Measurements from ENCODE around the gene LHX2.
A peak's percentile ranks its signal among the peaks of the same experiment; 100 is the strongest.

Gene LHX2

DNA sequence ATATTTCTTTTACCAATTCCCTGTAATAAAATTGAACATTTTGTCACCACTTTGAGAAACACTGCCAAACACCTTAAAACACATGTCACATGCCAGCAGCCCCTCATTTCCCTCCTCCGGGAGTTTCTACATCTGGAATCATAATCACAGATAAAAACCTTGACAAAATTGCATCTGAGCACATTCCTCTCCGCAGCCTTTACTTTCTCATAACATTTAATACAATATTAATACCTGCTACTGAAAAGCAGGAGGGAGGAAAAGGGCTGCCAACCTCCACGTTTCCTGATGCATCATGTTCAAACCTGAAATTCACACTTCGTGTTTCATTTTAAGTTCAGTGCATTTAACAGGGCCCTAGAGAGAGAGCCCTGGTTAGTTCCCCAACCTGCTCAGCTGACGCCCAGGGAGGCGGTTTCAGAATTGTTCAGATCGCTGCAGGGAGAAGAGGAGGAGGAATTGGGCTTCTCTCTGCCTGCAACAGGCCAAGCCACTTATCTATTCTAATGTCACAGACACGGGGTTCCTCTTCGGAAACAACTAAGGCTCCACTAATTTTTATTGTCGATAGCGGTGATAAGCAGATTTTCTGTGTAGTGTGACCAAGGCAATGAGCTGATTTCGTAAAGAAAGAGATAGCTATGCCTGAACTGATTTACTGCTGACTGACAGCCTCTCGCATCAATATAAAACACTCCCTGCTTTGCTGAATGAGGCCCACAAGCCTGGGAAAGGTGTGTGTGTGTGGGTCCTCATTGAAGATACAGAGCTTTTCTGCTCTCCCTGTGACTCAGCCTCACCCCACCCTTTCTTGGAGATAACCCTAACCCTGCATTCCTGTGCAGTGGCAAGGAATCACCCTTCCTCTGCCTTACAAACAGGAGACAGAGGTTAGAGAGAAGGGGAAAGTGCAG, 4.9 kb upstream of the LHX2 start:
- H3K27ac ChIP-seq (ENCODE audit: low read length) = no peak overlapping the region
- H3K4me1 ChIP-seq (ENCODE audit: low read length) = peaks cover 57% of the 10 kb centered on the region
- H3K27me3 ChIP-seq (ENCODE audit: low read depth, low read length) = peaks cover 76% of the 10 kb centered on the region
- peak overlapping the region; percentile 34 for H3K4me3 ChIP-seq (ENCODE audit: low read length)
- no peaks in the 10 kb centered on the region for H3K79me2 ChIP-seq (ENCODE audit: low read length)
- peaks cover 19% of the 10 kb centered on the region; the same call in 1 of the 2 replicates for H4K20me1 ChIP-seq (ENCODE audit: insufficient read depth, low read length)
- H3K9ac ChIP-seq (ENCODE audit: low read length) = no peak overlapping the region
- peak overlapping the region; percentile 64 for H3K4me2 ChIP-seq (ENCODE audit: low read length)
- no peaks in the 10 kb centered on the region for H3K9me3 ChIP-seq (ENCODE audit: insufficient read depth, low read length)
- H3K36me3 ChIP-seq (replicated peaks; ENCODE audit: low read depth, low read length) = no peaks in the 10 kb centered on the region
- H2AFZ ChIP-seq (ENCODE audit: low read depth, low read length) = no peak overlapping the region
- TF ChIP-seq EZH2phosphoT487 (IDR thresholded peaks at IDR 0.05; ENCODE audit: low read depth) = no peak
- no peak for TF ChIP-seq CTCF (IDR thresholded peaks at IDR 0.05; ENCODE audit: low read depth, low read length)

GRCh38 chr9:124007565-124008302, 3.8 kb upstream of the LHX2 start:
- Histone ChIP-seq H2AFZ (ENCODE audit: low read depth, low read length) (no peak overlapping the region), H3K9me3 (ENCODE audit: insufficient read depth, low read length) (no peaks in the 10 kb centered on the region), H3K79me2 (ENCODE audit: low read length) (no peaks in the 10 kb centered on the region), H3K9ac (ENCODE audit: low read length) (no peak overlapping the region), H3K36me3 (replicated peaks; ENCODE audit: low read depth, low read length) (no peaks in the 10 kb centered on the region), H3K27ac (ENCODE audit: low read length) (no peak overlapping the region), H3K4me3 (ENCODE audit: low read length) (no peak overlapping the region), H3K27me3 (ENCODE audit: low read depth, low read length) (peaks cover 66% of the 10 kb centered on the region), H3K4me1 (ENCODE audit: low read length) (peaks cover 57% of the 10 kb centered on the region), H3K4me2 (ENCODE audit: low read length) (peak overlapping the region; percentile 64; the same call in 1 of the 2 replicates), H4K20me1 (ENCODE audit: insufficient read depth, low read length) (peaks cover 19% of the 10 kb centered on the region; the same call in 1 of the 2 replicates)
- no peak for TF ChIP-seq EZH2phosphoT487 (IDR thresholded peaks at IDR 0.05; ENCODE audit: low read depth)
- no peak for TF ChIP-seq CTCF (IDR thresholded peaks at IDR 0.05; ENCODE audit: low read depth, low read length)

- TF ChIP-seq EZH2phosphoT487 (IDR thresholded peaks at IDR 0.05; ENCODE audit: low read depth) = no peak
- no peak for TF ChIP-seq CTCF (IDR thresholded peaks at IDR 0.05; ENCODE audit: low read depth, low read length)
- Histone ChIP-seq H3K9ac (ENCODE audit: low read length) (no peak overlapping the region), H3K4me1 (ENCODE audit: low read length) (peaks cover 57% of the 10 kb centered on the region)
Observed at GRCh38 chr9:124008303-124008693, 3.3 kb upstream of the LHX2 start.

More at GRCh38 chr9:124008303-124008693, 3.3 kb upstream of the LHX2 start:
- H3K4me3 ChIP-seq (ENCODE audit: low read length) = no peak overlapping the region
- H2AFZ ChIP-seq (ENCODE audit: low read depth, low read length) = no peak overlapping the region
- H4K20me1 ChIP-seq (ENCODE audit: insufficient read depth, low read length) = peaks cover 19% of the 10 kb centered on the region; the same call in 1 of the 2 replicates
- no peak overlapping the region for H3K27ac ChIP-seq (ENCODE audit: low read length)
- no peaks in the 10 kb centered on the region for H3K36me3 ChIP-seq (replicated peaks; ENCODE audit: low read depth, low read length)
- H3K4me2 ChIP-seq (ENCODE audit: low read length) = no peak overlapping the region
- peaks cover 60% of the 10 kb centered on the region for H3K27me3 ChIP-seq (ENCODE audit: low read depth, low read length)
- no peaks in the 10 kb centered on the region for H3K79me2 ChIP-seq (ENCODE audit: low read length)
- no peaks in the 10 kb centered on the region for H3K9me3 ChIP-seq (ENCODE audit: insufficient read depth, low read length)

Measured in OCI-LY3 (cell line).